H1 (cell line): Measurements from ENCODE around the gene PLEK. TPM values are rescaled to one million over a fixed set of nuclear protein-coding genes. Genes with fewer than 3 reads are reported as not detected.

ENCODE experiments used
- CEBPB ChIP-seq: IDR thresholded peaks from 2 replicates; pipeline ENCODE4 v1.6.1; 2012; ENCODE audit warnings: low read depth, low read length
- FOSL1 ChIP-seq: IDR thresholded peaks from 2 replicates; pipeline ENCODE4 v1.6.1; 2011; ENCODE audit warnings: mild to moderate bottlenecking, low read depth, low read length, moderate library complexity; ENCODE audit not compliant: insufficient read depth
- SIRT6 ChIP-seq: IDR thresholded peaks from one replicate; pipeline ENCODE4 v1.7.1; 2012; ENCODE audit warnings: low read length, inconsistent platforms
- polyA plus RNA-seq, 7 experiments: library from polyadenylated mRNA; depleted of rRNA in 3 of 7; stranded (reverse) in 5 of 7; unstranded in 2 of 7; fragments of >200 nt in 5 of 7; fragments of 200-250 nt in 2 of 7; gene quantifications; 1 replicate in 5 of 7; 2 replicates in 1 of 7; 4 replicates in 1 of 7; pipeline versions ENCODE4 v1.2.1 to v1.2.3, GENCODE V29; 2011 to 2013; ENCODE audit warnings: missing spikeins in 2 of 7, mixed read lengths in 2 of 7
- total RNA-seq: library from RNA; stranded (reverse); fragmentation: NEBNext Ultra II Directional; extraction: Animal tissue kit (Norgen Biotek cat#: 25700); gene quantifications from 2 replicates; pipeline ENCODE4 v1.2.1, GENCODE V29; 2021
- TF ChIP-seq, protein P1 (sequence below): IDR thresholded peaks from 2 replicates; pipeline ENCODE4 v1.6.1; 2012; ENCODE audit warnings: inconsistent platforms

The PLEK gene
- total and polyA plus RNA-seq, 2 of the 8 experiments (the other 6 are each of a cell fraction or from before 2014, with no cell fraction given), result not detected

GRCh38 chr2:68412127-68412819, 47.2 kb downstream of the PLEK start (continued):
- TF ChIP-seq SIRT6 (no peak), CEBPB (no peak), FOSL1 (no peak)
- TF ChIP-seq, protein P1, sequence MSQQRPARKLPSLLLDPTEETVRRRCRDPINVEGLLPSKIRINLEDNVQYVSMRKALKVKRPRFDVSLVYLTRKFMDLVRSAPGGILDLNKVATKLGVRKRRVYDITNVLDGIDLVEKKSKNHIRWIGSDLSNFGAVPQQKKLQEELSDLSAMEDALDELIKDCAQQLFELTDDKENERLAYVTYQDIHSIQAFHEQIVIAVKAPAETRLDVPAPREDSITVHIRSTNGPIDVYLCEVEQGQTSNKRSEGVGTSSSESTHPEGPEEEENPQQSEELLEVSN, result no peak
